ENCODE data around the gene KREMEN1. TPM values are rescaled to one million over a fixed set of nuclear protein-coding genes. Genes with fewer than 3 reads are reported as not detected.

The KREMEN1 gene
- total RNA-seq, 1 donor from 2014 or later, result 7.1 TPM

GRCh38 chr22:29071261-29072045, 1.4 kb upstream of the KREMEN1 start:
- no peak for DNase-seq (ENCODE audit: low read depth)
- Histone ChIP-seq H3K4me3 (ENCODE audit: low read depth, low read length) (peak overlapping the region; percentile 17), H3K36me3 (ENCODE audit: control insufficient read depth, insufficient read depth, low read length) (no peaks in the 10 kb centered on the region), H3K27me3 (ENCODE audit: control insufficient read depth, insufficient read depth, low read length) (peaks cover 11% of the 10 kb centered on the region)
- no peak for TF ChIP-seq CTCF (IDR thresholded peaks at IDR 0.05; ENCODE audit: insufficient read depth, low read length, poor library complexity, severe bottlenecking)

GRCh38 chr22:29072193-29072978, 449 bp upstream of the KREMEN1 start:
- H3K27me3 ChIP-seq (ENCODE audit: control insufficient read depth, insufficient read depth, low read length), result peaks cover 11% of the 10 kb centered on the region
- H3K36me3 ChIP-seq (ENCODE audit: control insufficient read depth, insufficient read depth, low read length), result no peaks in the 10 kb centered on the region
- TF ChIP-seq CTCF (IDR thresholded peaks at IDR 0.05; ENCODE audit: insufficient read depth, low read length, poor library complexity, severe bottlenecking), result no peak
- peak overlapping the region; percentile 31 for H3K4me3 ChIP-seq (ENCODE audit: low read depth, low read length)
- no peak for DNase-seq (ENCODE audit: low read depth)

GRCh38 chr22:29073618-29074275, 912 bp downstream of the KREMEN1 start:
- no peak for DNase-seq (ENCODE audit: low read depth)
- Histone ChIP-seq H3K27me3 (ENCODE audit: control insufficient read depth, insufficient read depth, low read length) (peaks cover 11% of the 10 kb centered on the region), H3K4me3 (ENCODE audit: low read depth, low read length) (peak overlapping the region; percentile 59), H3K36me3 (ENCODE audit: control insufficient read depth, insufficient read depth, low read length) (no peaks in the 10 kb centered on the region)
- TF ChIP-seq CTCF (IDR thresholded peaks at IDR 0.05; ENCODE audit: insufficient read depth, low read length, poor library complexity, severe bottlenecking), result no peak

GRCh38 chr22:29074276-29074772, 1.5 kb downstream of the KREMEN1 start:
- no peaks in the 10 kb centered on the region for H3K36me3 ChIP-seq (ENCODE audit: control insufficient read depth, insufficient read depth, low read length)
- peaks cover 11% of the 10 kb centered on the region for H3K27me3 ChIP-seq (ENCODE audit: control insufficient read depth, insufficient read depth, low read length)
- no peak for DNase-seq (ENCODE audit: low read depth)
- no peak overlapping the region for H3K4me3 ChIP-seq (ENCODE audit: low read depth, low read length)
- no peak for TF ChIP-seq CTCF (IDR thresholded peaks at IDR 0.05; ENCODE audit: insufficient read depth, low read length, poor library complexity, severe bottlenecking)

- H3K4me3 ChIP-seq (ENCODE audit: low read depth, low read length), result no peak overlapping the region
- H3K27me3 ChIP-seq (ENCODE audit: control insufficient read depth, insufficient read depth, low read length), result peaks cover 4% of the 10 kb centered on the region
- H3K36me3 ChIP-seq (ENCODE audit: control insufficient read depth, insufficient read depth, low read length), result no peaks in the 10 kb centered on the region
- TF ChIP-seq CTCF (IDR thresholded peaks at IDR 0.05; ENCODE audit: insufficient read depth, low read length, poor library complexity, severe bottlenecking), result no peak
- no peak for DNase-seq (ENCODE audit: low read depth)
Observed at GRCh38 chr22:29078036-29078868, 5.4 kb downstream of the KREMEN1 start.

Data from kidney epithelial cell (primary cell).